Stimulated activated CD8-positive, alpha-beta memory T cell treated with anti-CD3 and anti-CD28 coated beads, Interleukin-12 subunit alpha, Interleukin-12 subunit beta, amount 100 ng/mL, for 24 hours (primary cell): ENCODE results near the gene PRSS53.
"Not testable (repeated sequence)": the region's sequence is repeated elsewhere in the genome, so short reads cannot be mapped to it uniquely, and the experiment has no call there.

Source experiments
- DNase-seq: peaks from one replicate; pipeline ENCODE4 v3.0.0-alpha.2; 2020; ENCODE audit errors: extremely low read depth

The PRSS53 gene

DNA sequence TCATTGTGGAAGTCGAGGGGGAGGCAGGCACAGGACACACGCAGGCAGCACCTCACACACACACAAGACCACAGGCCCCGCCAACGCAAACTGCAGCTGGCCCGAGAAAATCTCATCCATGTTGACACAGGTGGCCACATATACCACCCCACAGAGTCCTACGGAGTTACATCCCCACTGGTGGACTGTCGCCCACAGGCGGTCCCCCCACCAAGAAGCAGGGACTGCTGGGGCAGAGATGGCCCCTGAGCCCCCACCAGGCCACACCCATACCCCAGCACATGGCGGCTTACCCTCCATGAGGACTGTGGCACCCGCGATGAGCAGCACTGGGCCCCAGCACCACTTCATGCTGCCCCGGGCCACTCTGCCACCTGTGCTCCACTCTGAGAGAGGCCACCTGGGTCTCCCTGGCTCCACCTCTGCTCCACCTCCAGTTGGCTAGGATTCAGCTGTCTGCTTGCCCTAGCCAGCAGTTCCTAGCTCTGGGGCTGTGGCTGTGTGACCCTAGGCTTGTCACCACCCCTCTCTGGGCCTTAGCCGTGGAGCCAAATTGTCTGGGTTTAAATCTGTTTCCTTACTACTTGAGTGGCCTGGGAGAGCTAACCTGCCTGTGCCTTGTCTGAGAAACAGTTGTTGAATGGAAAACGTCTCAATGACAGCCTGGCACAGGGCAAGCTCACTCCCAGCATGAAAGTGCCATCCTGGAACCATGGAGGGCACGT, at the start of gene PRSS53:
PRSS53 (minus strand) TSS at position 485 of the 725 bp plus-strand sequence; CDS start at position 351, 134 bp downstream.
- no peak for DNase-seq

DNA sequence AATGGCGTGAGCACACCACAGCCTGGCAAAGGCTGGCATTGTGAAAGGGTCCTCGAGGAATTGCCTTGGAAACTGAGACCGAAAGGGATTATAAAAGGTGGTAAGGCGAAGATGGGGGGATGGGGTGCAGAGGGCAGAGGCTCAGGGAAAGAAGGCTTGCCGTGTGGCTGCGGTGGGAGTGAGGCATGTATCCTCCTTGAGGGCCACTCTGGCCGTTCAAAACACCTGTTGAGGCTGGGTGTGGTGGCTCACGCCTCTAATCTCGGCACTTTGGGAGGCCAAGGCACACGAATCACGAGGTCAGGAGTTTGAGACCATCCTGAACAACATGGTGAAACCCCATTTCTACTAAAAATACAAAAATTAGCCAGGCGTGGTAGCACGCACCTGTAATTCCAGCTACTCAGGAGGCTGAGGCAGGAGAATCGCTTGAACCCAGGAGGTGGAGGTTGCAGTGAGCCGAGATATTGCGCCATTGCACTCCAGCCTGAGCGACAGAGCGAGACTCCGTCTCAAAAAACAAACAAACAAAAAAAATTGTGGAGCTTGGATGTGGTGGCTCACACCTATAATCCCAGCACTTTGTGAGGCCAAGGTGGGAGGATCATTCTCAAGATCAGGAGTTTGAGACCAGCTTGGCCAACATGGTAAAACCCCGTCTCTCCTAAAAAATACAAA, 48.2 kb upstream of the PRSS53 start:
- DNase-seq, result not testable (repeated sequence)

DNA sequence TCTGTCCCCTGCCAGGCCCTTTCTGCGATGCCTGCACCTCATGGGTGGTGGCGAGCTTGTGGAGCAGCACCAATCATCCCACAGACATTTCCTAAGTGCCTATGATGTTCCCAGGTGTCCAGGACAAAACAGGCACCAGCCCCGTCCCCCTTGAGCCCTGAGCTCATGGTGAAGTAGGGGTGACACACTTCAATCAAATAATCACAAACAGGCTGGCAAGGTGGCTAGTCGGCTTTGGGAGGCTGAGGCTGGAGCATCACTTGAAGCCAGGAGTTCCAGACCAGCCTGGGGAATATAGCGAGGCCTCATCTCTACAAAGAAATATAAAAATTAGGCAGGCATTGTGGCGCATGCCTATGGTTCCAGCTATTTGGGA, 47.5 kb upstream of the PRSS53 start:
- no peak for DNase-seq

DNA sequence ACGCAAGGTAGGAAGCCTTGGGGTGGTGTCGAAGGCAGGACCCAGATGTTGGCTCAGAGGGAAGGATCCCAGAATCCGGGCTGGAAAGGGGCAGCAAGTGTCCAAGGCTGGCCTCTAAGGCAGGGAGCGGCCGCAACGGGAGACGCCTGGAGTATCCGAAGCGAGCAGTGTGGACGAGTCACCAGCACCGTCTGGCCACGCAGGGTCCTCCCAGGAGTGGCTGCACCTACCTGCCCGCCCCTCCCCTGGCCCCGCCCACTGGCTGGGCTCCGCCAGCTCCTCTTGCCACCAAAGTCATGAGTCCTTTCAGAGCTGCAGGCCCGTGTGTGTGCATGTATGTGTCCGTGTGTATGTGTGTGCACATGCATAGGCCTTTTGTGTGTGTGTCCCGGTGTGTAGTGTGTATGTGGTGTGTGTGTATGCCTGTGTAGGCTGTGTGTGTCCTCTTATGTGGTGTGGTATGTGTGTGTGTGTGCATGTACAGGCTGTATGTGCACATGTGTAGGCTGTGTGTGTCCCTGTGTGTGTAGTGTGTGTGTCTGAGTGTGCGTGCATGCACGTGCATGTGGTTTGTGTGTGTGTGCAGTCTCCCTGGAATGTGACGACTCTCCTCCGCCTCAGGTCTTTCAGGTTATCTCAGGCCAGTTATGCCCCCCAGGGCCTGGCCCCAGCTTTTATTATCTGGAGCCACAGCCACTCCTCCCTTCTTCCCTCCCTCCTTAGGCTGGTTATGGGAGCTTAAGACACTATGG, 47.0 kb upstream of the PRSS53 start, which contains the start of gene PRSS8:
PRSS8 (minus strand) TSS at position 193 of the 752 bp plus-strand sequence. CDS start 229 bp downstream, outside the sequence.
- no peak for DNase-seq

DNA sequence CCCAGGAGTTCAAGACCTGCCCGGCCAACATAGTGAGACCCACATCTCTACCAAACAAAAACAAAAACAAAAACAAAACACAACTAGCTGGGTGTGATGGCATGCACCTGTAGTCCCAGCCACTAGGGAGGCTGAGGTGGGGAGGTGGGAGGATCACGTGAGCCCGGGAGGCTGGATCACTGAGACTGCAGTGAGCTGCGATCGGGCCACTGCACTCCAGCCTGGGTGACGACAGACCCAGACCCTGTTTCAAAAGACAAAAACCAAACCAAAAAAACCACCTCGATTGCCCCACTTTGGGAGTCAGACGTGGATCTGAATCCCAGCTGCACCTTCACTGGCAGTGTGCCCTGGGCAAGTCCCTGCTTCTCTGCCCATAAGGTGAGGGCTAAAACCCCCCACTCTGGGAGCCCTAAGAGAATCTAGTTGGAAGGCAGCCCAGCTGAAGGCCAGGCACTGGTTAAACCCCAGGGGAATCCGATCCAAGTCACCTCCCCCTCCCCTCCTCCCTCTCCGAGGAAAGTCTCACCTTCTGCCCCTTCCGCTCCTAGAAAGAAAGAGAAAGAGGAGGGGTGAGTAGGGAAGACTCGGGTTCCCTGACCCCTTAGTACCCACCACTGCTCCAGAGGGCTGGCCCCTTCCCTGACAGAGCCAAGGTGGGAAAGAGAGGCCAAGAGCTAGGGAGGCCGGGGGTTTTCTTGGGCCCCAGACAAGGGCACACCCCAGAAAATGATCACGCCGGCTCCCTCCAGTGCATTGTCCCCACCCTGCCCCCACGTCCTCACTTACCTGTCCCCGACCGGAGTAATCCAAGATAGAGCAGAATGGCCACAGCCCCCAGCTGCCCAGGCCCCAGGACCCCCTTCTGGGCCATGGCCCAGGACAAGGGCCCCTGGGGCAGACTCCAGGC, 46.1 kb upstream of the PRSS53 start:
- no peak for DNase-seq

DNA sequence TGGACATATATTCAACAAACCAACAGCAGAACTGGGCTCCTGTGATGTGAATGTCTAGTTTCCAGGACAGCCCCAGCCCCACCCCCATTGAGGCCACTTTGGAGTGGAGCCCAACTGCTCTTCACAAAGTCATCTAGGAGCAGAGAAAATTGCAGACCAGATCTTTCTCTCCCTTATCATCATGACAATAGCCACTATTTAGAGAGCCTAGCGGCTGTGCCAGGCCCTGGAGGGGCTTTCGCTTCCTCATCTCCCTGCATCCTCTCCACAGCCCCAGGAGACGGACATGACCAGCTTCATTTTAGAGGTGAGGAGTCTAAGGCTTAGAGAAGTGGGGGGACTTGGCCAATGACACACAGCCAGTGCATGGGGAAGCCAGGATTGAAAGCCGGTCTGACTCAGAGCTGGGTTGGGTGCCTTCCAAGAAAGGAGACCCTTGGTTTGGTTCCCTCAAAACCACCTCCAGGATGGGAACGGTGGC, 45.4 kb upstream of the PRSS53 start:
- no peak for DNase-seq

DNA sequence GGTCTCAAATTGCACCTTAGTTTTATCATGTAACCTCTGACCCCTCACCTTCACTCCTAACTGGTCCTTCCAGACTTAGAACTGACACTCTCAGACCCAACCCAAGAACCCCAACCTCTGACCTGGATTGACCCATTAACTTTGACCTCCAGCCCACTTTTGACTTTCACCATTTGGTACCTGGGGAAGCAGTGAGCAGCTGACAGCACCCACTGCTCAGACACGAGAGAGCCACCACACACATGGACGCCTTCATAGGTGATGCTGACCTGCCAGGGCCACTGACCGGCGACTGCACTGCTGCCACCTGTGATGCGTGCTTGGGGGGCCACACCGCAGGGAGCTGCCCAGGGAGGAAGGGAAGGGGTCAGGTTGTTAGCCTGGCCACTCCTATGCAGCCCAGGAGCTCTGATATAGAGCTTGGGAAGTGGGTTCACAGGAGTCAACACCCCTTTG, 44.3 kb upstream of the PRSS53 start:
- DNase-seq, result no peak

DNA sequence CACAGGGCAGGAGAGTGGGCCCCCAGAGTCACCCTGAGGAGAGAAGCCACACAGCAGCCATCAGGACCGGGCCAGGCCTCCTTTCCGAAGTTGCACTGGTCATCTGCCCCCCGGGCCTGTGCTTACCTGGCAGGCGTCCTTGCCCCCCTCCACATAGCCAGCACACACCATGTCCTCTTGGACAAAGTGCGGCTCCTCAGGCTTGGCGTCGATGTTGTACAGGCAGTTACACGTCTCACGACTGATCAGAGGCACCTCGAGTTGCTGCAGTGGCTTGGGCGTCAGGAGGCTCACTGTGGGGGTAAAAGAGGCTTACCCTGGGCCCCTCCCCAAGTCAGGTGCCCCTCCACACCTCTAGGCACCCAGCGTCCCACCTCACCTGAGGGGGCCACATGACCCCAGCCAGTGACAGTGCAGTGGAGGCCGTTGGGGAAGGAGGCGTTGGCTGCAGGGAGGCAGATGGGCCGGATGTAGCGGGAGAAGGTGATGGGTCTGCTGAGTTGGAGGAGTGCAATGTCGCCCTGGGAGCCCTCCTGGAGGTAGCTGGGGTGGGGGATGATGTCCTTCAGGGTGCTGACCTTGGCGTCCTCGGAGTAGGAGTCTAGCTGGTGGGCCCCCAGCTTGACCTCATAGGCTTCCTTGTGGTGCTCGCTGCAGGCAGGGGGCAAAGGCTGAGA, 43.7 kb upstream of the PRSS53 start:
- no peak for DNase-seq

DNA sequence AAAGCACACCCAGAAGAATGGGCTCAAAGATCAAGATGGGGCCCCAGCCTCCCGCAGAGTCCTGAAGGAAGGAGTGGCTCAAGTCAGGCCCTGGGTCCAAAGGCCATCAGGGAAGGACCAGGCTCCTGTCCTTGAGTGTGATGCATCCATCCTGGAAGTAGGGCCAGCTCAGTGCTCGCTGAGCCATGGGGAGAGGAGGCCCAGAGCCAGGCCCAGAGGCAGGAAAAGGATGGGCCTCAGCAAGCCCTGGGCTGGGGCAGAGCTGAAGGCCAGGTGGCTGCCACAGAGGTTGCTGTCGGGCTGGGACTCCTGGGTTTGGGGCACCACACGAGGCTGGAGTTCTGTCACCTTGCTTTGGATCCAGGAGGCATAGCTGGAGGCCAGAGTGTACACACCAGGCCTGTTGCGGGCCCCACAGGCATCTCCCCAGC, 43.1 kb upstream of the PRSS53 start:
- DNase-seq, result no peak

DNA sequence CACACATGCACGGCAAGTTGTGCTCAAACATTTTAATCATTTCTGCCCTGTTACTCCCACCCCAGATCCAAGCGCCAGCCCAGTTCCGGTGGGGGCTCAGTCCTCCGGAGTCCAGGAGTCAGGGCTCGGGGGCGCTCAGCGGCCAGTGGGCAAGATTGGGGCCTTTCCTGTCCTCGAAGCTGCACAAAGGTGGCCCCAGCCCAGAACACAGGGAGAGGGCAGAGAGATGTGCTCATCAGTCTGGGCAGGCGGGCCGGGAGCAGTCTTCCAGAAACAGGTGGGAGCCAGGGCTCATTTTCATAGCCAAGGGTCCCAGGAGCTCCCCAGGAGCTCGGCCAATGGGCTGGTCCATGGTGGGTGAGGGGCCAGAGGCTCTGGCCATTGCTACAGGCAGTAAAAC, 42.7 kb upstream of the PRSS53 start:
- no peak for DNase-seq

DNA sequence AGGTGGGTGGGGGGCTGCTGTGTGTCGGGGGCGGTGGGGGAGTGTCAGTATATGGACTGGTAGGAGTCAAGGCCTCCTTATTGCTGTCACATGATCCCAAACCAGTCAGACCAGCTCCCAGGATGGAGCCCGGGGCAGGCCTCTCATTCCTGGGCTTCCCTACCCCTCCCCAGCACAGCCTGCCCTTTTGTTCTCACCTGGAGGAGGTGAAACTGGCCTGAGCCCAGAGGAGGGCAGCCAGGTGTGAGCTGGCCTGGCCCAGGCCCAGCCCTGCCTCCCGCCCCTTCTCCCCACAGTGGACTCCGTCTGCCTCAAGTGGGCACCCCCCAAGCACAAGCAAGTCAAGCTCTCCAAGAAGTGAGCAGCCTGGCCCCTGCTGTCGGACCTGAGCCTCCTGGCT, 42.2 kb upstream of the PRSS53 start:
- no peak for DNase-seq

DNA sequence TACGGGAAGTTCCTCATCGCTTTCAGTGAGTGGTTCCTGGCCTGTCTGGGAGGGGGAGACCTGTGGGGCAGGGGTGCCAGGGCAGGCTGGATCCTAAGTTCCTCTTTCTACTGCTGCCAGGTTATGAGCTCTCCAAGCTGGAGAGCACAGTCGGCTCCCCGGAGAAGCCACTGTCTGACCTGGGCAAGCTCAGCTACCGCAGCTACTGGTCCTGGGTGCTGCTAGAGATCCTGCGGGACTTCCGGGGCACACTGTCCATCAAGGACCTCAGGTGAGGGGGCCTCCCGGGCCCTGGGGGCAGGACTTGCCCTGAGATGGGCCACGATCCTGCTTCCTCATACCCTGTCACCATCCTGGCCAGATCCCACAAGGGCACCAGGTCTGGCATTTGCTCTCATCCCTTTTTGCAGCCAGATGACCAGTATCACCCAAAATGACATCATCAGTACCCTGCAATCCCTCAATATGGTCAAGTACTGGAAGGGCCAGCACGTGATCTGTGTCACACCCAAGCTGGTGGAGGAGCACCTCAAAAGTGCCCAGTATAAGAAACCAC, 41.7 kb upstream of the PRSS53 start:
- DNase-seq, result no peak

DNA sequence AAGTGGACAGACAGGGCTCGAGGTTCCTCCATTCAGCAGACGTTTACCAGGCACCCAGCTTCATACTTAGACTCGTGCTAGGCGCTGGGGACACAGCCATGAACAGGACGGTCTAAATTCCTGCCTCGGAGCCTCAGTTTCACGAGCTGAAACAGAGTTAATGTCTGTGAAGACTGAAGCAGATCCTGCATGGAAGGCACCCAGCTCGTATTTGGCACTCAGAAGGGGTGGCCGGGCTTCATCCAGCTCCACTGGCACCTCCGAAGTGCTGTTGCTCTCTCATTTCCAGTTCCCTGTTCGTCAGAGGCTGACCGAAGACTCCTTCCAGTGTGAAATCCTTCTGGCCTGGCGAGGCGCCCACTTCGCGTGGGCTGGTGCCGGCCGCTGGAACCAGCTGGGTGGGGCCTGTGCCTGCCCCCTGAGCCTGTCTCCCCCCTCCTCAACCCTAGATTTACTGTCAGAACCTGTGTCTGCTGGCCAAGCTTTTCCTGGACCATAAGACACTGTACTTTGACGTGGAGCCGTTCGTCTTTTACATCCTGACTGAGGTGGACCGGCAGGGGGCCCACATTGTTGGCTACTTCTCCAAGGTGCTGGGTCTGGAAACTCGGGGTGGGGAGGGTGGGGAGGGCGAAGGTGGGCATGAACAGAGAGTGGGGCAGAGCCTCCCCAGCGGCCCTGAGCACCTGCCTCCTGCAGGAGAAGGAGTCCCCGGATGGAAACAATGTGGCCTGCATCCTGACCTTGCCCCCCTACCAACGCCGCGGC, 41.0 kb upstream of the PRSS53 start:
- no peak for DNase-seq

DNA sequence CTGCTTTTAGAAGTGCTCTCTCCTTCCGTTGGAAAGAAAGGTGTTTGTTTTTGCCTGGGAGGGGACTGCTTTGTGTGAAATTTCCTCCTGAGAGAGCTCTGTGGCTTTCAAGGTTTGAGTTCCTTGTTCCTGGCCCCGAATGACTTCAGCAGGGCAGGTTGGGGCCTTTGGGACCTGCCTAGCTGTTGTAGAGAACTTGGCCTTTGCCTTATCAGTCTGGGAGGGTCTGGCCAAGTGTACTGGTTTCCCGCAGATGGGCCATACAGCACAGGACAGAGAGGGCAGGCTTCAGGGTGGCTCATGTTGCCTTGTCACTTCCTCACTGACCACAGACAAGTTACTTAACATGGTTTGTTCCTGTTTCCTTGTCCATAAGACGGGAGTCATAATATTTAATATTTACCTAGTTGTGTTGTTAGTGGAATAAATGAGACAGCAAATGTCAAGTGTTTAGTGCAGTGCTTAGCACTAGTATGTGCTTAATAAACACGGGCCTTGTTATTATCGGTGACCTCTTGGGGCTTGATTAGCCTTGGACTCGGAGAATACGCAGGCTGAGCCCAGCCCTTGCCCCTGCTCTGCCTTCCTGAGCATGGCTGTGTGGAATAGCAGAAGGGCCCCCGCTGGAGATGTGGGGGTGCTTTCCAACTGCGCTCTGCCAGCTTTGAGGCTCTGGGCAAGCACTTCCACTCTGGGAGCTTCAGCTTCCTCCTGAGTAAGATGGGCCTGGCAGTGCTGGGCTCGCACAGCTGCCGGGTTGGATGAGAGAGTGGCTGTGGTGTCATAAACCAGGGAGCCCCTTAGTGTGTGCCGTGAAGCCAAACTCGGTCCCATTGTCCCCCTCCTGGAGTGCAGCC, 40.2 kb upstream of the PRSS53 start:
- DNase-seq, result no peak

DNA sequence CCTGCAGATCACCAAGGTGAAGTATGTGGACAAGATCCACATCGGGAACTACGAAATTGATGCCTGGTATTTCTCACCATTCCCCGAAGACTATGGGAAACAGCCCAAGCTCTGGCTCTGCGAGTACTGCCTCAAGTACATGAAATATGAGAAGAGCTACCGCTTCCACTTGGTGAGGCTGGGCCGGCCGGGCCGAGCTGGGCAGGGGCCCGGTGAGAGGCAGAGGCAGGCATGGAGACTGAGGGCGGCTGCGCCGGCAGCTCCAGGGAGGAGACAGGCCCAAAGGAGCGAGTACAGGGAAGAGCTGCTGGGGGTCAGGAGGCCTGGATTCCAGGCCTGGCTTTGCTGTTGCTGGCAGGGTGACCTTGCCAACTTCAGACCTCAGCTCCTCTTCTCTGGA, 38.4 kb upstream of the PRSS53 start:
- no peak for DNase-seq

DNA sequence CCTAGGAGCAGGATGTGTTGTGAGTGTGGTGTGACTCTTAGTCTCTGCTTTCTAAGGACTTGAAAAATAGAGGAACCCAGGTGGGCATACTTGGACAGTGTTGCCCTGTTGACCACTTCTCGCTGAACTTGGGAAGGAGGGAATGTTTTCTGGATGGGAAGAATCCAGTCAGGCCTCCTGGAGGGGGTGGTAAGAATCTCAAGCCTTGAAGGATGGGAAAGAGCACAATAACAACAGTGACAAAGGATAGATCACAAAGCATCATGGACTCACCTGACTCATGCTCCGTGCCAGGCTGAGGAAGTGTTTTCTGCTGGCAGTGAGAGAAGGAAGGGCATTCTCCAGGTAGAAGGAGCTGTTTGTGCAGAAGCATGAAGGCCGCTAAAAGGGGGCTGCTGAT, 37.1 kb upstream of the PRSS53 start:
- DNase-seq, result no peak

DNA sequence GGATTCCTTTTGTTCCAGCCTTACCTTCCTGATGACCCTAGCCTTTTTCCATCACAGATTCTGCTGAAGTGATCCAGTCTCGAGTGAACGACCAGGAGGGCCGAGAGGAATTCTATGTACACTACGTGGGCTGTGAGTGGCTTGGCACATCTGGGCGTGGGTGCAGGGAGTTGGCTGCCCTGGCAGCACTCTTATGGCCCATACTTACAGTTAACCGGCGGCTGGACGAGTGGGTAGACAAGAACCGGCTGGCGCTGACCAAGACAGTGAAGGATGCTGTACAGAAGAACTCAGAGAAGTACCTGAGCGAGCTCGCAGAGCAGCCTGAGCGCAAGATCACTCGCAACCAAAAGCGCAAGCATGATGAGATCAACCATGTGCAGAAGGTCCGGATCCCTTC, 31.4 kb upstream of the PRSS53 start:
- DNase-seq, result no peak

DNA sequence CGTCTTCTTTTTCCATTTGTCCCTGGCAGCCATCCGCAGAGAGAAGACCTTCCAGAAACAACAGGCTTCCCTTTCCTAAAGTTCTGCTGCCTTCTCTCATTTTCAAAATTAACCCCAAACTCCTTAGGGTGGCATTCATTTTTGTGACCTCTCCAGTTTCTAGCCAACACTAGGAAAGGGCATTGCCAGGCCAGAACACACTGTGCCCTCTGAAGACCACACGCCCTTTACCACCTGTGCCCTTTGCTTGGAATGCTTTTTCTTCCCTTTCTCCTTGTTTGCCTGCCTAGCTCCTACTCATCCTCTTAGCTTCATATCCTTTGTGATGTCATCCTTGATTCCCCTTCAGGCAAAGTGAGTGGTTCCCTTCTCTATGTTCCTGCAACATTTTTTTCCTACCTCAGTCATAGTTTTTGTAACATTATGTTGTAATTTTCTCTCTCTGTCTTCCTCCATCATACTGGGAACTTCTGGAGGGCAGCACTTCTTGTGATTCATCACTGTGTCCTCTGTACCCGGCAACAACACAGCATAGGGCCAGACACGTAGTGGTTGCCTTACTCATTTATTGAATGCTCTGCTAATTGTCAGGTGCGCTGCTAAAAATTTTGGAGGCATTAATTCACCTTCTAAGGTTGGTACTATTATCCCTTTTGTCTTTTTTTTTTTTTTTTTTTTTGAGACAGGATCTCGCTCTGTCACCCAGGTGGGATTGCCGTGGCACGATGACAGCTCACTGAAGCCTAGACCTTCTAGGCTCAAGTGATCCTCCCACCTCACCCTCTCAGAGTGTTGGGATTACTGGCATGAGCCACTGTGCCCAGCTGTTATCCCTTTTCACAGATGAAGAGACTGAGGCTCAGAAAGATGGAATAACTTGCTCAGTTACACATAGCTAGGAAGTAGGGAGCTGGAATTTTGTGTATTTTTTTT, 29.7 kb upstream of the PRSS53 start:
- DNase-seq, result no peak
